SK-N-SH treated with all-trans-retinoic acid at 6 μM for 48 hours (cell line): ENCODE results near the gene C6orf118.

Experiments used
- ARNTL ChIP-seq: fragments of 450-650 bp; formaldehyde crosslinking; IDR thresholded peaks from 2 replicates; pipeline ENCODE4 v1.5.0; 2020; ENCODE audit warnings: low read depth, mild to moderate bottlenecking, moderate library complexity, borderline replicate concordance
- BACH2 ChIP-seq: fragments of 250-450 bp; sonication (Bioruptor Pico); IDR thresholded peaks from 2 replicates; pipeline ENCODE4 v1.9.0; 2021; ENCODE audit warnings: mild to moderate bottlenecking, borderline replicate concordance
- ESRRG ChIP-seq: fragments of 250-450 bp; sonication (Bioruptor Pico); IDR thresholded peaks from 2 replicates; pipeline ENCODE4 v1.6.1; 2021; ENCODE audit warnings: mild to moderate bottlenecking
- POU6F1 ChIP-seq: fragments of 250-450 bp; sonication (Bioruptor Pico); IDR thresholded peaks from 2 replicates; pipeline ENCODE4 v1.8.0; 2021; ENCODE audit warnings: low read depth, mild to moderate bottlenecking, moderate library complexity, borderline replicate concordance
- PPARA ChIP-seq: fragments of 250-450 bp; sonication (Bioruptor Pico); IDR thresholded peaks from 2 replicates; pipeline ENCODE4 v1.5.0; 2020; ENCODE audit warnings: mild to moderate bottlenecking, borderline replicate concordance
- SNAI2 ChIP-seq: fragments of 250-450 bp; sonication (Bioruptor Pico); IDR thresholded peaks from 2 replicates; pipeline ENCODE4 v1.5.0; 2020; ENCODE audit warnings: mild to moderate bottlenecking, moderate library complexity
- TCF4 ChIP-seq: fragments of 250-450 bp; sonication (Bioruptor Pico); IDR thresholded peaks from 2 replicates; pipeline ENCODE4 v1.8.0; 2021; ENCODE audit warnings: mild to moderate bottlenecking, moderate library complexity, borderline replicate concordance
- ZC3H10 ChIP-seq: fragments of 250-450 bp; sonication (Bioruptor Pico); IDR thresholded peaks from 2 replicates; pipeline ENCODE4 v1.5.1; 2021; ENCODE audit warnings: mild to moderate bottlenecking, moderate library complexity

- no peak for TF ChIP-seq ZC3H10
- TF ChIP-seq POU6F1 (CRISPR knock-in tag): no peak
- no peak for TF ChIP-seq SNAI2 (CRISPR knock-in tag)
- no peak for TF ChIP-seq ARNTL (CRISPR knock-in tag)
- TF ChIP-seq ESRRG (CRISPR knock-in tag): no peak
- no peak for TF ChIP-seq PPARA (CRISPR knock-in tag)
- no peak for TF ChIP-seq BACH2 (CRISPR knock-in tag)
- TF ChIP-seq TCF4 (CRISPR knock-in tag): no peak
These were observed 76.5 kb downstream of the C6orf118 start for GRCh38 chr6:165232731-165233488.
